22Rv1 (cell line): ENCODE measurements around the gene OS9.
A peak's percentile ranks its signal among the peaks of the same experiment; 100 is the strongest.

Source experiments
- H3K27ac ChIP-seq: fragments of 450-650 bp; 2 replicates; pipeline ENCODE4 v1.5.1; 2017
- ZFX ChIP-seq: fragments of 450-650 bp; IDR thresholded peaks from 2 replicates; pipeline ENCODE4 v1.6.1; 2017; ENCODE audit warnings: antibody characterized with exemption, borderline replicate concordance
- TF ChIP-seq, protein P1 (sequence below): fragments of 450-650 bp; IDR thresholded peaks from 2 replicates; pipeline ENCODE4 v1.5.1; 2017; ENCODE audit warnings: mild to moderate bottlenecking

OS9 gene

GRCh38 chr12:57750561-57751431, 56.9 kb downstream of the OS9 start:
- TF ChIP-seq, protein P1, sequence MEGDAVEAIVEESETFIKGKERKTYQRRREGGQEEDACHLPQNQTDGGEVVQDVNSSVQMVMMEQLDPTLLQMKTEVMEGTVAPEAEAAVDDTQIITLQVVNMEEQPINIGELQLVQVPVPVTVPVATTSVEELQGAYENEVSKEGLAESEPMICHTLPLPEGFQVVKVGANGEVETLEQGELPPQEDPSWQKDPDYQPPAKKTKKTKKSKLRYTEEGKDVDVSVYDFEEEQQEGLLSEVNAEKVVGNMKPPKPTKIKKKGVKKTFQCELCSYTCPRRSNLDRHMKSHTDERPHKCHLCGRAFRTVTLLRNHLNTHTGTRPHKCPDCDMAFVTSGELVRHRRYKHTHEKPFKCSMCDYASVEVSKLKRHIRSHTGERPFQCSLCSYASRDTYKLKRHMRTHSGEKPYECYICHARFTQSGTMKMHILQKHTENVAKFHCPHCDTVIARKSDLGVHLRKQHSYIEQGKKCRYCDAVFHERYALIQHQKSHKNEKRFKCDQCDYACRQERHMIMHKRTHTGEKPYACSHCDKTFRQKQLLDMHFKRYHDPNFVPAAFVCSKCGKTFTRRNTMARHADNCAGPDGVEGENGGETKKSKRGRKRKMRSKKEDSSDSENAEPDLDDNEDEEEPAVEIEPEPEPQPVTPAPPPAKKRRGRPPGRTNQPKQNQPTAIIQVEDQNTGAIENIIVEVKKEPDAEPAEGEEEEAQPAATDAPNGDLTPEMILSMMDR = no peak
- no peak for TF ChIP-seq ZFX
- peak overlapping the region; percentile 91 for H3K27ac ChIP-seq

DNA sequence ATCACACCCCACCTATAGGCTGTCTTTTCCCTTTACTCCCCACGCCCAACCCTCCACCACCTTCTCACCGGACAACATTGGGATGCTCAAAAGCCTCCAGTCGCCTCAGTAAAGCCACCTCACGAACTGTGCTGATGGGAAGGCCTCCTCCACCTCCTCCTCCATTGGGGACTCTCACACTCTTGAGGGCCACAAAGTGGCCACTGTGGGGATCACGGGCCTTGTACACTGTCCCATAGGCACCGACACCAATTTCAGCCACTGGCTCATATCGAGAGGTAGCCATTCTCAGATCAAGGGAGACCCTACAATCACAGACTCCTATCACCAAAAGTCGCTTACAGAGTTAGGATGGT, 57.5 kb downstream of the OS9 start:
- H3K27ac ChIP-seq = peak overlapping the region; percentile 91
- TF ChIP-seq, protein P1 = no peak
- no peak for TF ChIP-seq ZFX

GRCh38 chr12:57751788-57752667, 58.1 kb downstream of the OS9 start, which contains the start of gene CDK4:
Gene CDK4, minus strand, starts transcription at chr12:57752310. Its CDS starts 593 bp downstream, at chr12:57751717.
- peak within 1 kb of the TSS; percentile 91 for H3K27ac ChIP-seq
- TF ChIP-seq, protein P1 = no peak

DNA sequence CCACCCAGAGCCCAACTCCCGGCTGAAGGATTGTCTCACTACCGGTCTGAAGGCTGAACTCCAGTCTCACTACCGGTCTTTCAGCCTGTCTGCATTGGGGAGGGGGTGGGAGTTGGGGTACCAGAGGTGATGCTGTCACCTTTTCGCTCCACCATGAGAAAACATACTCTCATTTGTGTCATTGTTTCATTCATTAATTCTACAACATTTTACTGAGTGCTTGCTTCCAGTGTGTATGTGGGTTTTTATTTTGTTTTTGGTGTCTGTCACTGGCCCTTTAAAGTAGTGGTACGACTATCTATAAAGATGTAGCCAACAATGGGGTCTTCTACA, 58.7 kb downstream of the OS9 start:
- H3K27ac ChIP-seq = peak overlapping the region; percentile 91
- no peak for TF ChIP-seq ZFX
- TF ChIP-seq, protein P1 = no peak

GRCh38 chr12:57753756-57754337, 59.9 kb downstream of the OS9 start:
- TF ChIP-seq, protein P1 = no peak
- no peak for TF ChIP-seq ZFX
- peak overlapping the region; percentile 91 for H3K27ac ChIP-seq

GRCh38 chr12:57754411-57755193, 60.7 kb downstream of the OS9 start, which contains the start of gene MARCHF9:
Gene MARCHF9, plus strand, starts transcription at chr12:57755103. Its CDS starts 426 bp downstream, at chr12:57755529.
- peak within 1 kb of the TSS; percentile 91 for H3K27ac ChIP-seq
- TF ChIP-seq ZFX = no peak
- TF ChIP-seq, protein P1 = no peak
